Measurements from ENCODE around the gene SRSF4.

DNA sequence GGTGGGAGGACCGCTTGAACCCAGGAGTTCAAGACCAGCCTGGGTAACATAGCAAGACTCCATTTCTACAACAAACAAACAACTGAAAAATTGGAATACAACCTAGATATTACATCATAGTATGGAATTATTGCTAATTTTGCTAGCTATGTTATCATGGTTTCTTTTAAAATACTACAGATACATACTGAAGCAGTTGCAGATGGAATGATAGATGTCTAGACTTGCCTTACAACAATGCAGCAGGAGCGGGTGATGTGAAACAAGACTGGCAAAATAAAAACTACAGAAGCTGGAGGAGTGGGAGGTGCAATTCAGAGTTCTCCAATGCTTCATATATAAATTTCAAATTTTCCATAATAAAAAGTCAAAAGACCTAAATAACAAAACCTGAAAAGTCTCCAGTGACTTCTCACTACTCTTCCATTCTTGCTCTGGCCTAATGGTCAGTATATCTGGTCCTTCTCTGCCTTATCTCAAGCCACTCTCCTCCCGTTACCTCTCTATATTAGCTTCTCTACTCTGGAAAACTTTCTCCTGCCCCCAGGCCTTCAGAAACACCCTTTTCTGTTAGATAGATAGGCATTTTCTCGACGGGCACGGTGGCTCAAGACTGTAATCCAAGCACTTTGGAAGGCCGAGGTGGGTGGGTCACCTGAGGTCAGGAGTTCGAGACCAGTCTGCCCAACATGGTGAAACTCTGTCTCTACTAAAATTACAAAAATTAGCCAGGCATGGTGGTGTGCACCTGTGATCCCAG lies 29.5 kb downstream of the SRSF4 start:
- TF ChIP-seq EZH2 (IDR thresholded peaks at IDR 0.05) (no peak), POLR2AphosphoS5 (IDR thresholded peaks at IDR 0.05; ENCODE audit: borderline replicate concordance, low read depth, low read length) (no peak)

Data from SK-N-MC (cell line).